NCI-H524 treated with DMSO at 0.1 percent for 48 hours (cell line): ENCODE measurements around the gene PNPLA5.
"Not testable (repeated sequence)": the region's sequence is repeated elsewhere in the genome, so short reads cannot be mapped to it uniquely, and the experiment has no call there.

Experiments
- DNase-seq: peaks from one replicate; lab custom pipeline; 2025; lab: John Stamatoyannopoulos, UW

The PNPLA5 gene

GRCh38 chr22:43881091-43882061 lies 10.4 kb downstream of the PNPLA5 start:
- no peak for DNase-seq

GRCh38 chr22:43880541-43880991 lies 11.2 kb downstream of the PNPLA5 start:
- no peak for DNase-seq

GRCh38 chr22:43879901-43880540 lies 11.8 kb downstream of the PNPLA5 start:
- no peak for DNase-seq

GRCh38 chr22:43878831-43879550 lies 12.8 kb downstream of the PNPLA5 start:
- DNase-seq: no peak

GRCh38 chr22:43878079-43878795 lies 13.6 kb downstream of the PNPLA5 start:
- DNase-seq: no peak

GRCh38 chr22:43876866-43877509 lies 14.8 kb downstream of the PNPLA5 start:
- DNase-seq: no peak

GRCh38 chr22:43869799-43870198 lies 22.0 kb downstream of the PNPLA5 start:
- DNase-seq: no peak

- DNase-seq: not testable (repeated sequence)
Observed at GRCh38 chr22:43869001-43869400, 22.8 kb downstream of the PNPLA5 start.

- DNase-seq: no peak
Observed at GRCh38 chr22:43867839-43868635, 23.8 kb downstream of the PNPLA5 start.

GRCh38 chr22:43862882-43863202 lies 29.0 kb downstream of the PNPLA5 start:
- no peak for DNase-seq

GRCh38 chr22:43862074-43862881 lies 29.5 kb downstream of the PNPLA5 start, which contains the start of gene SULT4A1:
Gene SULT4A1 (minus strand): TSS chr22:43862513. CDS start chr22:43862382, 131 bp downstream.
- no peak for DNase-seq

- no peak for DNase-seq
Observed at GRCh38 chr22:43861529-43861928, 30.3 kb downstream of the PNPLA5 start.

GRCh38 chr22:43860831-43861230 lies 31.0 kb downstream of the PNPLA5 start:
- DNase-seq: no peak

- peak; percentile 91 for DNase-seq
Observed at GRCh38 chr22:43860126-43860525, 31.7 kb downstream of the PNPLA5 start.

GRCh38 chr22:43859621-43860020 lies 32.2 kb downstream of the PNPLA5 start:
- DNase-seq: no peak

GRCh38 chr22:43859176-43859575 lies 32.6 kb downstream of the PNPLA5 start:
- no peak for DNase-seq

- DNase-seq: no peak
Observed at GRCh38 chr22:43858156-43858895, 33.5 kb downstream of the PNPLA5 start.

GRCh38 chr22:43857367-43857766 lies 34.4 kb downstream of the PNPLA5 start:
- DNase-seq: no peak

- DNase-seq: no peak
Observed at GRCh38 chr22:43855431-43855830, 36.4 kb downstream of the PNPLA5 start.
